PC-9 (cell line): ENCODE data around the gene FOXO3. TPM values are rescaled to one million over a fixed set of nuclear protein-coding genes. Genes with fewer than 3 reads are reported as not detected.
A peak's percentile ranks its signal among the peaks of the same experiment; 100 is the strongest.

Experiments
- BruUV-seq: library from RNA; stranded (reverse); fragments of 400-500 nt; replicated peaks from 2 replicates; lab custom pipeline; 2021; lab: Mats Ljungman, UMichigan
- CTCF ChIA-PET: fragments of 300-600 bp; sonication (Branson Sonifier 250); formaldehyde crosslinking; loops from one replicate; lab custom pipeline; 2022; ENCODE audit warnings: antibody characterized with exemption; lab: Charles Lee
- POLR2A ChIA-PET: fragments of 300-600 bp; sonication (Branson Sonifier 250); formaldehyde crosslinking; loops from one replicate; lab custom pipeline; 2022; ENCODE audit warnings: antibody characterized with exemption; ENCODE audit not compliant: unreplicated experiment; lab: Charles Lee
- DNase-seq, 2 experiments: peaks; one replicate each; pipeline versions ENCODE4 v3.0.0 to v3.0.0-alpha.2; 2015 to 2022; ENCODE audit warnings: mixed read lengths in 1 of 2
- H2AFZ ChIP-seq: fragments of 200-600 bp; sonication (generic); 2 replicates; pipeline ENCODE4 v1.8.1; 2017; ENCODE audit warnings: antibody characterized with exemption
- H3F3A ChIP-seq: fragments of 200-600 bp; sonication (generic); 2 replicates; pipeline ENCODE4 v1.8.1; 2017; ENCODE audit warnings: antibody characterized with exemption, mild to moderate bottlenecking, low read depth; ENCODE audit not compliant: insufficient read depth
- H3K27ac ChIP-seq: fragments of 200-600 bp; sonication (generic); 2 replicates; pipeline ENCODE4 v1.6.1; 2016; ENCODE audit warnings: mixed run types
- H3K27me3 ChIP-seq: fragments of 200-600 bp; sonication (generic); 2 replicates; pipeline ENCODE4 v1.6.1; 2016; ENCODE audit warnings: low read depth, mixed run types; ENCODE audit not compliant: insufficient read depth
- H3K36me3 ChIP-seq: fragments of 200-600 bp; sonication (generic); 2 replicates; pipeline ENCODE4 v1.6.1; 2016; ENCODE audit warnings: low read depth, mixed run types
- H3K4me1 ChIP-seq: fragments of 200-600 bp; sonication (generic); replicated peaks from 2 replicates; pipeline ENCODE4 v1.6.1; 2016; ENCODE audit warnings: mixed run types; ENCODE audit not compliant: insufficient read depth
- H3K4me2 ChIP-seq: fragments of 200-600 bp; sonication (generic); 2 replicates; pipeline ENCODE4 v1.6.1; 2017; ENCODE audit warnings: mixed run types
- H3K4me3 ChIP-seq: fragments of 200-600 bp; sonication (generic); 2 replicates; pipeline ENCODE4 v1.6.1; 2016; ENCODE audit warnings: mixed run types
- H3K79me2 ChIP-seq: fragments of 200-600 bp; sonication (generic); 2 replicates; pipeline ENCODE4 v1.6.1; 2017; ENCODE audit warnings: low read depth, mixed run types
- H3K9me2 ChIP-seq: fragments of 200-600 bp; sonication (generic); 2 replicates; pipeline ENCODE4 v1.8.1; 2017; ENCODE audit warnings: mild to moderate bottlenecking; ENCODE audit not compliant: insufficient read depth
- H3K9me3 ChIP-seq: fragments of 200-600 bp; sonication (generic); 2 replicates; pipeline ENCODE4 v1.8.1; 2016; ENCODE audit warnings: low read depth; ENCODE audit not compliant: insufficient read depth
- H4K20me1 ChIP-seq: fragments of 200-600 bp; sonication (generic); 2 replicates; pipeline ENCODE4 v1.8.1; 2017; ENCODE audit not compliant: insufficient read depth
- CTCF ChIP-seq: fragments of 200-600 bp; sonication (generic); conservative IDR thresholded peaks from 2 replicates; pipeline ENCODE4 v1.6.1; 2017; ENCODE audit warnings: mixed run types, antibody characterized with exemption, mild to moderate bottlenecking, moderate library complexity
- EZH2 ChIP-seq: fragments of 200-600 bp; sonication (generic); IDR thresholded peaks from 2 replicates; pipeline ENCODE4 v1.8.0; 2017; ENCODE audit warnings: antibody characterized with exemption, low read depth
- intact Hi-C: fragments of 100-400 bp; cut with micrococcal nuclease; formaldehyde crosslinking; loops from one replicate; pipeline ENCODE4 v1.10.0; 2022; ENCODE audit not compliant: unreplicated experiment
- total RNA-seq: library from RNA; stranded (reverse); gene quantifications from 2 replicates; pipeline ENCODE4 v1.2.3, GENCODE V29; 2021

Gene FOXO3
- total RNA-seq, 1 experiment from 2014 or later, result 59.4 TPM

DNA sequence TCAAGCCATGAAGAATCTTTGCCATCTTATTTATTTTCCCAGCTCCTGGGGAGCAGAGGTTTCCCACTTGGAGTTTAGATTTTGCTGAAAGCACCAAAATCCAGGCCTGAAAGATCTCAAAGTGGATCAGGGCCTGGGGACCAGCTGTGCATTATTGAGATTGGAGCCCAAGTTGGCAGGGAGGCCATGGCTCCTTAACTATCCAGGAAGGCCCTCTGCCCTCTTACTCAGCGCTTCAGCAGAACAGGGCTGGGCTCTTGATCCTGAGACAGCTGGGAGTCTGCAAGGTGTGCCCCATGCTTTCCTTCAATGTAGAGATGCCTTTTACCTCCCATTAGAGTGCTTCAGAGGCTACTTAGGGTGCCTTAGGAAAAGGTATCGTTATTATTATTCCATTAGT is 24.6 kb downstream of the FOXO3 start:
- peaks cover 75% of the 10 kb centered on the region for H3K4me1 ChIP-seq
- H3K9me3 ChIP-seq, result no peaks in the 10 kb centered on the region
- H3K27ac ChIP-seq, result 0 out of 2 replicates have a peak overlapping the region, but pooled peaks have one; percentile 27
- H3K9me2 ChIP-seq, result no peaks in the 10 kb centered on the region
- BruUV-seq, result no TSS peak
- no peak overlapping the region for H3K4me2 ChIP-seq
- DNase-seq, result no peak
- POLR2A ChIA-PET, result interaction anchor here (0.6 kb wide), 1 partner anchor 12 kb away, joined by 4 read pairs; no protein-coding TSS in a partner anchor
- H3F3A ChIP-seq, result peaks cover 59% of the 10 kb centered on the region
- peaks cover 96% of the 10 kb centered on the region for H4K20me1 ChIP-seq
- TF ChIP-seq CTCF, result no peak
- no peak for TF ChIP-seq EZH2
- peaks cover 17% of the 10 kb centered on the region for H3K36me3 ChIP-seq
- H2AFZ ChIP-seq, result no peak overlapping the region
- H3K27me3 ChIP-seq, result no peaks in the 10 kb centered on the region
- intact Hi-C loops, result loop anchor here (5.0 kb wide), 1 partner anchor 37 kb away; no protein-coding TSS in a partner anchor
- H3K4me3 ChIP-seq, result no peak overlapping the region
- peaks cover 98% of the 10 kb centered on the region for H3K79me2 ChIP-seq
- CTCF ChIA-PET, result no interaction called here

DNA sequence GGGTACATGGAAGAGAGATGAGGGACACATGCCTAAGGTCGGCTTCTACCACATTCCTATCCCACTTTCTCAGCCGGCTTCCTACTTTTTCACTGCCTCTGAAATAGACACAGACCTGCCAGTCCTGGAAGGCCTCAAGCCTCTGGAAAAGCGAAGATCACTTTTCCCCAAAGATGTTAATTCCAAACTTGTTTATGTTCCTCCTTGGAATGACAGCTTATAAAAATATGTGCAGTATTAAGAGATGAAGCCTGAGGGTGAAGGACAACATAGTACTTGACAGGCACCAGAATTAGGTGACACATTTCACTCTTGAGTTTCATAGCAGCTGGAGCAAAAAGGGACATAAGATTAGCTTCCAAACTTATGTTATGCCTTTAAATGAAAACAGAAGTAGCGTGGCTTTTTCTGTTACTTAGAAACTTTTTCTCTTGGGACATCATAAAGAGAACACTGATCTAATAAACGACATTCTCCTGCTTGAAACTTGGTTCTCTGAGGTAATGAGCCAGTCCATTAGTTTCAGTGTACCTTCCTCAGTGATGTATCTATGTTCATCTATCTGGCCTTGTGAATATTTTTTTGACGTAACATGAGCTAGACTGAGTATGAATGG is 25.3 kb downstream of the FOXO3 start:
- Histone ChIP-seq H3K9me2 (no peaks in the 10 kb centered on the region), H3K9me3 (no peaks in the 10 kb centered on the region), H4K20me1 (peaks cover 96% of the 10 kb centered on the region), H3K36me3 (peaks cover 17% of the 10 kb centered on the region), H3K4me3 (no peak overlapping the region), H3K27me3 (no peaks in the 10 kb centered on the region), H3K4me1 (peaks cover 74% of the 10 kb centered on the region), H3F3A (peaks cover 59% of the 10 kb centered on the region), H2AFZ (no peak overlapping the region), H3K27ac (peak overlapping the region; percentile 27; the same call in 1 of the 2 replicates), H3K4me2 (no peak overlapping the region), H3K79me2 (peaks cover 98% of the 10 kb centered on the region)
- no peak for TF ChIP-seq EZH2
- no peak for TF ChIP-seq CTCF
- CTCF ChIA-PET, result interaction anchor here (0.6 kb wide), 1 partner anchor 301 kb away, joined by 7 read pairs; no protein-coding TSS in a partner anchor
- no peak for DNase-seq
- BruUV-seq, result no TSS peak
- POLR2A ChIA-PET, result interaction anchor here (0.6 kb wide), 1 partner anchor 11 kb away, joined by 4 read pairs; no protein-coding TSS in a partner anchor
- intact Hi-C loops, result loop anchor here (5.0 kb wide), 1 partner anchor 36 kb away; no protein-coding TSS in a partner anchor

GRCh38 chr6:108587258-108588059 is 26.7 kb downstream of the FOXO3 start:
- peaks cover 74% of the 10 kb centered on the region for H3K4me1 ChIP-seq

More at GRCh38 chr6:108587258-108588059, 26.7 kb downstream of the FOXO3 start:
- BruUV-seq, result no TSS peak
- no peaks in the 10 kb centered on the region for H3K27me3 ChIP-seq
- peak overlapping the region; percentile 54 for H3K4me2 ChIP-seq
- ChIA-PET CTCF (interaction anchor here (1.1 kb wide), 1 partner anchor 29 kb away, joined by 3 read pairs; no protein-coding TSS in a partner anchor), POLR2A (interaction anchor here (0.6 kb wide), 1 partner anchor 28 kb away, joined by 5 read pairs; no protein-coding TSS in a partner anchor)
- H3F3A ChIP-seq, result peaks cover 56% of the 10 kb centered on the region
- H2AFZ ChIP-seq, result no peak overlapping the region
- H3K9me3 ChIP-seq, result no peaks in the 10 kb centered on the region
- intact Hi-C loops, result loop anchor here (2.0 to 5.0 kb wide), 3 partner anchors 35 to 149 kb away; no protein-coding TSS in a partner anchor
- peaks cover 98% of the 10 kb centered on the region for H3K79me2 ChIP-seq
- H3K27ac ChIP-seq, result peak overlapping the region; percentile 45
- H4K20me1 ChIP-seq, result peaks cover 94% of the 10 kb centered on the region
- H3K36me3 ChIP-seq, result peaks cover 19% of the 10 kb centered on the region
- no peak for DNase-seq
- no peak for TF ChIP-seq CTCF
- TF ChIP-seq EZH2, result no peak
- H3K4me3 ChIP-seq, result no peak overlapping the region
- no peaks in the 10 kb centered on the region for H3K9me2 ChIP-seq
